NCI-H1417 treated with DMSO at 0.1 percent for 48 hours (cell line): ENCODE measurements around the gene CEMP1.

Source experiments
- DNase-seq: peaks from one replicate; lab custom pipeline; 2025; lab: John Stamatoyannopoulos, UW

The CEMP1 gene

GRCh38 chr16:2518823-2519710, 12.1 kb downstream of the CEMP1 start:
- no peak for DNase-seq

GRCh38 chr16:2517954-2518605, 13.1 kb downstream of the CEMP1 start:
- DNase-seq = no peak

GRCh38 chr16:2516391-2517240, 14.6 kb downstream of the CEMP1 start:
- no peak for DNase-seq

GRCh38 chr16:2515180-2515851, 15.9 kb downstream of the CEMP1 start:
- no peak for DNase-seq

- no peak for DNase-seq
Measured at GRCh38 chr16:2514333-2515179, 16.7 kb downstream of the CEMP1 start.

GRCh38 chr16:2513405-2514332, 17.5 kb downstream of the CEMP1 start, which contains the start of gene ATP6V0C:
ATP6V0C (plus strand) TSS chr16:2513952; CDS start chr16:2514104, 152 bp downstream.
- DNase-seq = peak; percentile 66

GRCh38 chr16:2512735-2513404, 18.3 kb downstream of the CEMP1 start:
- DNase-seq = no peak

- no peak for DNase-seq
Measured at GRCh38 chr16:2511996-2512734, 19.0 kb downstream of the CEMP1 start.

GRCh38 chr16:2511128-2511800, 19.9 kb downstream of the CEMP1 start:
- no peak for DNase-seq

GRCh38 chr16:2508722-2509400, 22.3 kb downstream of the CEMP1 start:
- no peak for DNase-seq

- no peak for DNase-seq
Measured at GRCh38 chr16:2507665-2508064, 23.5 kb downstream of the CEMP1 start.

GRCh38 chr16:2507052-2507659, 24.1 kb downstream of the CEMP1 start:
- DNase-seq = no peak

- DNase-seq = no peak
Measured at GRCh38 chr16:2505695-2506094, 25.5 kb downstream of the CEMP1 start.

- no peak for DNase-seq
Measured at GRCh38 chr16:2501946-2502895, 29.0 kb downstream of the CEMP1 start.

- peak; percentile 15 for DNase-seq
Measured at GRCh38 chr16:2500918-2501750, 30.1 kb downstream of the CEMP1 start.
